NCI-H128 (cell line): ENCODE results near the gene LRBA.
"Not testable (repeated sequence)": the region's sequence is repeated elsewhere in the genome, so short reads cannot be mapped to it uniquely, and the experiment has no call there.

ENCODE experiments used
- DNase-seq: peaks from one replicate; lab custom pipeline; 2025; ENCODE audit not compliant: unreplicated experiment; lab: John Stamatoyannopoulos, UW

The LRBA gene

GRCh38 chr4:150572704-150573504, 442.2 kb downstream of the LRBA start:
- no peak for DNase-seq

GRCh38 chr4:150570862-150571261, 444.2 kb downstream of the LRBA start:
- DNase-seq: no peak

GRCh38 chr4:150569998-150570535, 445.0 kb downstream of the LRBA start:
- no peak for DNase-seq

- no peak for DNase-seq
Observed at GRCh38 chr4:150569384-150569987, 445.6 kb downstream of the LRBA start.

GRCh38 chr4:150567070-150567469, 448.0 kb downstream of the LRBA start:
- DNase-seq: no peak

- not testable (repeated sequence) for DNase-seq
Observed at GRCh38 chr4:150564967-150565366, 450.1 kb downstream of the LRBA start.

- DNase-seq: no peak
Observed at GRCh38 chr4:150562751-150563150, 452.3 kb downstream of the LRBA start.

GRCh38 chr4:150562250-150562649, 452.8 kb downstream of the LRBA start:
- no peak for DNase-seq

GRCh38 chr4:150561143-150561737, 453.8 kb downstream of the LRBA start:
- DNase-seq: no peak

- DNase-seq: not testable (repeated sequence)
Observed at GRCh38 chr4:150557811-150558210, 457.3 kb downstream of the LRBA start.

GRCh38 chr4:150547154-150547838, 467.8 kb downstream of the LRBA start:
- DNase-seq: no peak

GRCh38 chr4:150546286-150546685, 468.8 kb downstream of the LRBA start:
- no peak for DNase-seq

GRCh38 chr4:150543042-150543441, 472.0 kb downstream of the LRBA start:
- DNase-seq: no peak

GRCh38 chr4:150541681-150542080, 473.4 kb downstream of the LRBA start:
- no peak for DNase-seq

GRCh38 chr4:150540959-150541360, 474.1 kb downstream of the LRBA start:
- DNase-seq: no peak

GRCh38 chr4:150540536-150540935, 474.5 kb downstream of the LRBA start:
- DNase-seq: no peak

- not testable (repeated sequence) for DNase-seq
Observed at GRCh38 chr4:150537911-150538310, 477.2 kb downstream of the LRBA start.

GRCh38 chr4:150534818-150535217, 480.3 kb downstream of the LRBA start:
- DNase-seq: no peak

GRCh38 chr4:150533673-150534072, 481.4 kb downstream of the LRBA start:
- DNase-seq: no peak

- DNase-seq: no peak
Observed at GRCh38 chr4:150525321-150525868, 489.7 kb downstream of the LRBA start.

GRCh38 chr4:150518559-150518958, 496.5 kb downstream of the LRBA start:
- no peak for DNase-seq
